Hematopoietic multipotent progenitor cell treated with erythropoietin and hydrocortisone succinate and interleukin-3 and kit ligand, for 17 days (in vitro differentiated cells): ENCODE data around the gene EPHB6.

ENCODE experiments used
- DNase-seq: peaks from one replicate; pipeline ENCODE4 v3.0.0-alpha.2; 2015; ENCODE audit warnings: low spot score

Gene EPHB6

GRCh38 chr7:142854372-142855113 lies at the start of gene EPHB6:
Gene EPHB6 (plus strand): TSS chr7:142855076. CDS start chr7:142863228, 8,152 bp downstream.
- peak; percentile 65 for DNase-seq

- no peak for DNase-seq
These were observed 49.4 kb upstream of the EPHB6 start for GRCh38 chr7:142805350-142806021.

GRCh38 chr7:142806022-142806356 lies 48.9 kb upstream of the EPHB6 start:
- DNase-seq: no peak

- no peak for DNase-seq
These were observed 47.9 kb upstream of the EPHB6 start for GRCh38 chr7:142806957-142807356.

GRCh38 chr7:142807855-142808460 lies 46.9 kb upstream of the EPHB6 start:
- no peak for DNase-seq

GRCh38 chr7:142808461-142808801 lies 46.4 kb upstream of the EPHB6 start:
- no peak for DNase-seq

GRCh38 chr7:142808802-142809583 lies 45.9 kb upstream of the EPHB6 start:
- peak; percentile 48 for DNase-seq

GRCh38 chr7:142809671-142810070 lies 45.2 kb upstream of the EPHB6 start:
- no peak for DNase-seq

GRCh38 chr7:142811154-142811737 lies 43.6 kb upstream of the EPHB6 start:
- DNase-seq: peak; percentile 79

GRCh38 chr7:142812437-142813215 lies 42.2 kb upstream of the EPHB6 start:
- DNase-seq: peak; percentile 72

GRCh38 chr7:142813226-142813625 lies 41.6 kb upstream of the EPHB6 start:
- peak; percentile 31 for DNase-seq

- DNase-seq: no peak
These were observed 41.2 kb upstream of the EPHB6 start for GRCh38 chr7:142813699-142814098.

GRCh38 chr7:142814451-142814850 lies 40.4 kb upstream of the EPHB6 start:
- DNase-seq: no peak

GRCh38 chr7:142815134-142815533 lies 39.7 kb upstream of the EPHB6 start:
- no peak for DNase-seq

GRCh38 chr7:142817506-142817905 lies 37.4 kb upstream of the EPHB6 start:
- DNase-seq: no peak

GRCh38 chr7:142819530-142819929 lies 35.3 kb upstream of the EPHB6 start:
- no peak for DNase-seq

- DNase-seq: no peak
These were observed 32.2 kb upstream of the EPHB6 start for GRCh38 chr7:142822714-142823113.

- DNase-seq: no peak
These were observed 26.9 kb upstream of the EPHB6 start for GRCh38 chr7:142827951-142828500.

GRCh38 chr7:142832417-142832816 lies 22.5 kb upstream of the EPHB6 start:
- DNase-seq: peak; percentile 65

GRCh38 chr7:142833174-142834048 lies 21.5 kb upstream of the EPHB6 start:
- peak; percentile 78 for DNase-seq
